Keratinocyte (primary cell): ENCODE data around the gene ATP9B.

Experiments used
- EZH2 ChIP-seq: IDR thresholded peaks from one replicate; pipeline ENCODE4 v1.6.1; 2012; ENCODE audit warnings: inconsistent platforms, mild to moderate bottlenecking, low read length, moderate library complexity
- TF ChIP-seq, protein P1 (sequence below), 3 experiments: IDR thresholded peaks in 1 of 3; conservative IDR thresholded peaks in 1 of 3; optimal IDR thresholded peaks in 1 of 3; 2 replicates in 2 of 3; 3 replicates in 1 of 3; pipeline versions ENCODE3 to v1.5.1; 2011; ENCODE audit warnings: low read length in 3 of 3, mild to moderate bottlenecking in 3 of 3, moderate library complexity in 2 of 3, control low read depth in 1 of 3, inconsistent platforms in 1 of 3; ENCODE audit not compliant: insufficient read depth in 2 of 3; ENCODE audit errors: extremely low read depth in 1 of 3

DNA sequence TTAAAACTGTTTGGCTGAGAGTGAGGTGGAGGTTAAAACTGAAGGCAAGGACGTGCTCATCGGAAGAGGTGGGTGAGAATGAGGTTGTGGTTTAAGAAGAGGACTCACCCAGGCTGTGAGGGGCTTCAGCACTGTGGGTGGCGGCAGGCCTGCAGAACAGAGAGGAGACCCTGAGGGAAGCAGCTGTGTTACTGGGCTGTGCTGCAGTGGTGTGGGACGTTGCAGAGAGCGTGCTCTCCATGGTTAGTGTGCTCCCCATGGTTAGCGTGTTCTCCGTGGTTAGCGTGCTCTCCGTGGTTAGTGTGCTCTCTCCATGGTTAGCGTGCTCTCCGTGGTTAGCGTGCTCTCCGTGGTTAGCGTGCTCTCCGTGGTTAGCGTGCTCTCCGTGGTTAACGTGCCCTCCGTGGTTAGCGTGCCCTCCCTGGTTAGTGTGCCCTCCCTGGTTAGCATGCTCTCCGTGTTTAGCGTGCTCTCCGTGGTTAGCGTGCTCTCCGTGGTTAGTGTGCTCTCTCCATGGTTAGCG lies 258.1 kb downstream of the ATP9B start:
- TF ChIP-seq, protein P1, sequence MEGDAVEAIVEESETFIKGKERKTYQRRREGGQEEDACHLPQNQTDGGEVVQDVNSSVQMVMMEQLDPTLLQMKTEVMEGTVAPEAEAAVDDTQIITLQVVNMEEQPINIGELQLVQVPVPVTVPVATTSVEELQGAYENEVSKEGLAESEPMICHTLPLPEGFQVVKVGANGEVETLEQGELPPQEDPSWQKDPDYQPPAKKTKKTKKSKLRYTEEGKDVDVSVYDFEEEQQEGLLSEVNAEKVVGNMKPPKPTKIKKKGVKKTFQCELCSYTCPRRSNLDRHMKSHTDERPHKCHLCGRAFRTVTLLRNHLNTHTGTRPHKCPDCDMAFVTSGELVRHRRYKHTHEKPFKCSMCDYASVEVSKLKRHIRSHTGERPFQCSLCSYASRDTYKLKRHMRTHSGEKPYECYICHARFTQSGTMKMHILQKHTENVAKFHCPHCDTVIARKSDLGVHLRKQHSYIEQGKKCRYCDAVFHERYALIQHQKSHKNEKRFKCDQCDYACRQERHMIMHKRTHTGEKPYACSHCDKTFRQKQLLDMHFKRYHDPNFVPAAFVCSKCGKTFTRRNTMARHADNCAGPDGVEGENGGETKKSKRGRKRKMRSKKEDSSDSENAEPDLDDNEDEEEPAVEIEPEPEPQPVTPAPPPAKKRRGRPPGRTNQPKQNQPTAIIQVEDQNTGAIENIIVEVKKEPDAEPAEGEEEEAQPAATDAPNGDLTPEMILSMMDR (optimal IDR thresholded peaks at IDR 0.05 in 1 of 3, IDR thresholded peaks at IDR 0.05 in 1 of 3, conservative IDR thresholded peaks at IDR 0.05 in 1 of 3; ENCODE audit: extremely low read depth in 1 of 3, insufficient read depth in 2 of 3, low read length in 3 of 3): no peak
- no peak for TF ChIP-seq EZH2
